Duodenal mucosa (tissue), 2 donors: ENCODE data around the gene OTOP2.

ENCODE experiments used
- H3K27ac ChIP-seq: one replicate; pipeline ENCODE4 v1.7.0; 2013; ENCODE audit warnings: low read depth, low read length
- H3K27me3 ChIP-seq, 2 donors: one replicate each; pipeline ENCODE4 v1.7.0; 2013; ENCODE audit warnings: low read length in 2 of 2, control low read depth in 1 of 2; ENCODE audit not compliant: insufficient read depth in 2 of 2, control insufficient read depth in 1 of 2
- H3K36me3 ChIP-seq, 2 donors: one replicate each; pipeline ENCODE4 v1.7.0; 2013; ENCODE audit warnings: low read length in 2 of 2, control low read depth in 1 of 2; ENCODE audit not compliant: insufficient read depth in 2 of 2, control insufficient read depth in 1 of 2
- H3K4me1 ChIP-seq, 2 donors: one replicate each; pipeline ENCODE4 v1.7.0; 2013; ENCODE audit warnings: low read length in 2 of 2, control low read depth in 1 of 2; ENCODE audit not compliant: insufficient read depth in 2 of 2, control insufficient read depth in 1 of 2
- H3K4me3 ChIP-seq, 2 donors: one replicate each; pipeline ENCODE4 v1.7.0; 2013; ENCODE audit warnings: low read length in 2 of 2, low read depth in 1 of 2
- H3K9ac ChIP-seq, 2 donors: one replicate each; pipeline ENCODE4 v1.7.0; 2013; ENCODE audit warnings: low read length in 2 of 2, low read depth in 1 of 2
- H3K9me3 ChIP-seq, 2 donors: one replicate each; pipeline ENCODE4 v1.7.0; 2013; ENCODE audit warnings: low read length in 2 of 2, control low read depth in 1 of 2; ENCODE audit not compliant: control insufficient read depth in 1 of 2

OTOP2 gene

DNA sequence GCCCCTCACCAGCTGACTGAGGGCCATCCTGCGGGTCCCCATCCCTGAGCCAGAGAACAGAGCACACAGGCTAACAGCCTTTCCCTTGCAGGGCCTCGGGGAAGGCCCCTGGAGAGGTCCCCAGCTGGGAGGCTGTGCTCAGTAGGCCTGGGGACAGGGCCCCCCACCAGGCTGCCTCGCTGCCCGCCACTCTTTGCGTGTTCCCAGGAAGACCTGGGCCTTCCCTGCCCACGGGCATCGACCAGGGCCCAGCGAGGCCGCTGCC is 47.7 kb downstream of the OTOP2 start:
- peaks cover 0 to 4% of the 10 kb centered on the region in 2 donors for H3K27me3 ChIP-seq
- H3K9ac ChIP-seq = peak overlapping the region; percentile 71 to 91
- no peaks in the 10 kb centered on the region for H3K36me3 ChIP-seq
- H3K4me3 ChIP-seq = peak overlapping the region; percentile 75 to 78
- peaks cover 29 to 54% of the 10 kb centered on the region in 2 donors for H3K4me1 ChIP-seq
- no peaks in the 10 kb centered on the region for H3K9me3 ChIP-seq
- peak overlapping the region; percentile 42 for H3K27ac ChIP-seq

DNA sequence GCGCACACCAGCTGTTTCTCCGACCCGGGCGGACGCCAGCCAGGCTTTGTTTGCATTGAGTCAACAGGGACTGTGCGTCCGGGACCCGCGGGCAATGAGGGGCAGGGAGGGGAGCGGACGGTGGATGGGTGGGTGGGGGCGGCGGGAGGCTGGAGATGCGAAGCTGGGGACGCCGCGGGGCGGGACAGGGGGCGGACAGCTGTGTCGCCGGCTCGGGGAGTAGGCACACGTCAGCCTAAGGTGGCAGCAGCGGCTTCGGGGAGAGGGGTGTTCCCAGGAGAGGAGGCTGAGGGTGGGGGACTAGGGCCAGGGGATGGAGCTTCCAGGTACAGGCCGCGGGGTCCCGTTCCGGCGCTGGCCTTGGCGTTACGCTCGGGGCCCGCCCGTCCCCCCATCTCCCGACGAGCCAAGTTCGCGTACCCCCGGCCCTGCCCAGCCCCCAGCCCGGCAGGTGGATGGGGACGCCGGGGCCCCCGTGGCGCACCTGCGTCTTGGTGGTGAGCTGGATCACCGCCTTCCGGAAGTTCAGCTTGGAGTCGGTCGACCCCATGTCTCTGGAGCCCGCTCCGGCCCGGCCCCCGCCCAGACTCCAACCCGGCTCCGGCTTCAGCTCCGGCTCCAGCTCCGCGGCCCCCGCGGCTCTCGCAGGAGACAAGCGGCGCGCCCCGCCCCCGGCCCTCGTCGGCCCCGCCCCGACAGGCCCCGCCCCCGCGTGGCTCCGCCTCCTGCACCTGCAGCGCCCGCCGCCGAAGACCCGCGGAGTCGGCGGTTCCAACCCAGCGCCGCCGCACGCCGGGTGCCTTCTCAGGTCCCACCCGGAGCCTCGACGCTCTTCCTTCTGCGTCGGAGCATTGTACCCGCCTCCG is 48.3 kb downstream of the OTOP2 start, which contains the start of gene HID1:
TSS of gene HID1 (minus strand) at position 653 of the 866 bp plus-strand sequence. CDS start at position 550, 103 bp downstream.
- H3K9me3 ChIP-seq = no peaks in the 10 kb centered on the region
- peaks cover 0 to 4% of the 10 kb centered on the region in 2 donors for H3K27me3 ChIP-seq
- H3K4me3 ChIP-seq = peak within 1 kb of the TSS; percentile 75 to 78
- H3K27ac ChIP-seq = peak within 1 kb of the TSS; percentile 85
- peak within 1 kb of the TSS; percentile 74 to 91 for H3K9ac ChIP-seq
- no peaks in the 10 kb centered on the region for H3K36me3 ChIP-seq
- H3K4me1 ChIP-seq = peaks cover 29 to 54% of the 10 kb centered on the region in 2 donors

DNA sequence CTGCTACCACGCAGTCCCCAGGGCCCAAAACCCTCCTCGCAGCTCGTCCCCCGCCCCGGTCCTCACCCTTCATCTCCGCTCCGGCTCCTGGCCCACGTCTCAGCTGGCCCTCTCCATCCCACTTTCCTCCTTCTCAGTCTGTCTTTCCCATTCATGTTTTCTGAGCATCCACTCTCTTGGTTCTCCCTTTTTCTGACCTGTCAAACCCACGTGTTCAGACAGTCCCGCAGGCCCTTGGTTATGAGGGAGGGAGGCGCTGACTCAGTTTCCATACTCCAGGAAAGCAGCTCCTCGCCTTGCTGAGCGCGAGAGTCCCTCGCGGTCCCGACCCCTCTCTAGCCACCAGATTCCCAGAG is 48.9 kb downstream of the OTOP2 start:
- Histone ChIP-seq H3K4me3 (peak overlapping the region; percentile 60 to 66), H3K9ac (peak overlapping the region; percentile 72 to 91), H3K9me3 (no peaks in the 10 kb centered on the region), H3K27ac (peak overlapping the region; percentile 85), H3K4me1 (peaks cover 29 to 54% of the 10 kb centered on the region in 2 donors), H3K36me3 (no peaks in the 10 kb centered on the region), H3K27me3 (peaks cover 0 to 4% of the 10 kb centered on the region in 2 donors)

DNA sequence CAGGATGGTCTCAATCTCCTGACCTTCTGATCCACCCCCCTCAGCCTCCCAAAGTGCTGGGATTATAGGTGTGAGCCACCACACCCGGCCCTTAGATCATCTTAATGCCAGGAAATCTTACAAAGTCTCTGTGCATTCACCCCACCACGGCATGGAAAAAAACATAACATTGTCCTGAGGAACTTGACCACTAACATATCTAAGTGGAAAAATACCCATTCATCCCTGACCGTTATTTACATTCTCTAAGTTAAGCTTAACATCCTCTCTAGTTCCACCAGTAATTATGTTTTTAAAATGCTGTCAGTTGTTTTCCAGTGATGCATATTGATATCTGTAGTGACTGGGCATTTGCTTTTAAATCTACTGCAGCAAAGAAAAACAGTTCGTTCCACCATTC is 51.9 kb downstream of the OTOP2 start:
- Histone ChIP-seq H3K27me3 (peaks cover 0 to 2% of the 10 kb centered on the region in 2 donors), H3K36me3 (no peaks in the 10 kb centered on the region), H3K9ac (no peak overlapping the region), H3K27ac (no peak overlapping the region), H3K9me3 (no peaks in the 10 kb centered on the region), H3K4me1 (peaks cover 11 to 30% of the 10 kb centered on the region in 2 donors), H3K4me3 (no peak overlapping the region)

DNA sequence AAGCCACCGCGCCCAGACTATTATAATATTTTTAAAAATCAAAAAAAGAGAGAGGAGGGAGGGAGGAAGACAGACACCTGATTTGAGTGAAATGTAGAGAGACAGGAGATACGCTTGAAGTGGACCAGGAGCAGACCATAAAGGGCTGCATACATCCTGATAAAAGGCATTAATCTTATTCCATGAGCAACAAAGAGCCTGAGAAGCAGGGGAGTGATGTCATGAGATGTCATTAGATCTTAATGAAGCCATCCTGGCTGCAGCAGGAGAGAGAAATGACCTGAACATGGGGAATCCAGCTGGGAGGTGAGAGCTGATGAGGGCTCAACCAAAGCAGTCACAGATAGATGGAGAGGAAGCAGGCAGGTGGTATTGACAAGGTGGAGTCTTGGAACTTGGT is 53.7 kb downstream of the OTOP2 start:
- Histone ChIP-seq H3K9ac (no peak overlapping the region), H3K4me3 (no peak overlapping the region), H3K27me3 (no peaks in the 10 kb centered on the region), H3K9me3 (no peaks in the 10 kb centered on the region), H3K36me3 (no peaks in the 10 kb centered on the region), H3K27ac (no peak overlapping the region), H3K4me1 (peaks cover 19 to 30% of the 10 kb centered on the region in 2 donors)

DNA sequence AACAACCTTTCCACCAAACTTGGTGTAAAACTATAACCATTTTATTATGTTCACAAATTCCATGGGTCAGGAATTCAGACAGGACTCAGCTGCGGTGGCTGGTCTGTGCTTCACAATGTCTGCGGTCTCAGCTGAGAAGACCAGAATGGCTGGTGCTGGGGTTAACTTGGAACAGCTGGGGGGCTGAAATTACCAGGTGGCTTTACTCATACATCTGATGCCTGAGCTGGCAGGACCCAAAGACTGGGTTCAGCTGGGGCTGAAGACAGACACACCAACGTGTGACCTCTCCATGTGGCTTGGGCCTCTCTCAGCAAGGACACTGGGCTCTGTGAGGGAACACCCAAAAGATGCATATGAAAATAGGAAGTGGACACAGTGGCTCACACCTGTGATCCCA is 54.2 kb downstream of the OTOP2 start:
- no peak overlapping the region for H3K4me3 ChIP-seq

DNA sequence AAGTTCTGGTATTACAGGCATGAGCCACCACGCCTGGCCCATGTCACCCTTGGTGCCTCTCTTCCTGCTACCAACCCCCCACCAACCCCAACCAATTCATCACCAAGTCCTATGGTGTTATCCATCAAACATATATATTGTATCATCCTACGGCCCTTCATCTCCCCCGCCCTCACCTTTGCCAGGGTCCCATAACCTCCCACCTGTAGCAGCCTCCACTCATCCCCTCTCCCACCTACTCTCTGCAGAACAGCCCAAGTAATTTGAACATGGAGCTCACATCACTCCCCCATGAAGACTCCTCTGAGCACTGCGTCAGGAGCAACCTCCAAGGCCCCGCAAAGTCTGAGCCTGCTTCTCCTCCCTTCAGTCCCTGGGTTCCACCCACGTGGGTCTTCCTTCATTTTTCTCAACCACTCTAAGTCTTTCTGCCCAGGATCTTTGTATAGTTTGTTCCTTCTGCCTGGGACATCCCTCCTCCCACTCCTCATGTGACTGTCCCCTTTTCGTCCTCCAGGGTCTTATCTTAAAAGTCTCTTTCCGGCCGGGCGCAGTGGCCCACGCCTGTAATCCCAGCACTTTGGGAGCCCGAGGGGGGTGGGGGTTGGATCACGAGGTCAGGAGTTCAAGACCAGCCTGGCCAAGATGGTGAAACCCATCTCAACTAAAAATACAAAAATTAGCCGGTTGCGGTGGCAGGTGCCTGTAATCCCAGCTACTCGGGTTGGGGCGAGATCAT is 55.5 kb downstream of the OTOP2 start:
- Histone ChIP-seq H3K27me3 (no peaks in the 10 kb centered on the region), H3K4me1 (peaks cover 17 to 21% of the 10 kb centered on the region in 2 donors)

More for the DNA sequence above, 54.2 kb downstream of the OTOP2 start:
- H3K27me3 ChIP-seq = no peaks in the 10 kb centered on the region
- H3K27ac ChIP-seq = no peak overlapping the region
- H3K9ac ChIP-seq = no peak overlapping the region
- no peaks in the 10 kb centered on the region for H3K36me3 ChIP-seq
- H3K4me1 ChIP-seq = peaks cover 15 to 26% of the 10 kb centered on the region in 2 donors
- no peaks in the 10 kb centered on the region for H3K9me3 ChIP-seq

DNA sequence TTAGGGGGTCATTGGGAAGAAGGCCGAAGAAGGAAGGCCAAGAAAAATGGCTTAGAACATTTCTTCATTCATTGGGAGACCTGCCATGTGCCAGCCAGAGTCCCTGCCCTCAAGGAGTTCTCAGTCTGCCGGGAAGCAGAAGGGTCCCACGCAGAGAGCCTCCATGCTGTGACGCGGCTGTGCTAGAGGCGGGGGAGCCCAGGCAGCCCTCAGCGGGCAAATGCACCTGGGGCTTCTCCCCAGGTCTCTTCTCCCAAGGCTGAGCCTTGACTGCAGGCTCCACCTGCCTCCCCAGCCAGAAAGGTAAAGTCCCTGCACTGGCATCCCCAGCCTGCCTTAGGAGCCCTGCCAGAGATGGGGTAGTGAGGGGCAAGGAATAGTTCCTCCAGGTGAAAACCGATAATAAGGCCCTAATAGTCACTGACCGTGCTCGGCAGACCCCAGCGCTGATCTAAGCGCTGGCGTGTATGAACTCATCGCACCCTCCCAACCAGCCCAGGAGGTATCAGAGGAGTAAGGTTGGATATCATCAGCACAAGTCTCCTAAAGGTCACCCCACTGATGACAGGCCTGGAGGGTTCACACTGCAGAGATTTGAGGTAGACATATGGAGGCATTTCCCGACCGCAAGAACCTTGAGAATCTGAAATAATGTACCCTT is 57.4 kb downstream of the OTOP2 start:
- H3K9ac ChIP-seq = peak overlapping the region; percentile 72 to 92

More for the DNA sequence above, 55.5 kb downstream of the OTOP2 start:
- Histone ChIP-seq H3K4me3 (no peak overlapping the region), H3K36me3 (no peaks in the 10 kb centered on the region), H3K9me3 (no peaks in the 10 kb centered on the region), H3K27ac (no peak overlapping the region), H3K9ac (no peak overlapping the region)

DNA sequence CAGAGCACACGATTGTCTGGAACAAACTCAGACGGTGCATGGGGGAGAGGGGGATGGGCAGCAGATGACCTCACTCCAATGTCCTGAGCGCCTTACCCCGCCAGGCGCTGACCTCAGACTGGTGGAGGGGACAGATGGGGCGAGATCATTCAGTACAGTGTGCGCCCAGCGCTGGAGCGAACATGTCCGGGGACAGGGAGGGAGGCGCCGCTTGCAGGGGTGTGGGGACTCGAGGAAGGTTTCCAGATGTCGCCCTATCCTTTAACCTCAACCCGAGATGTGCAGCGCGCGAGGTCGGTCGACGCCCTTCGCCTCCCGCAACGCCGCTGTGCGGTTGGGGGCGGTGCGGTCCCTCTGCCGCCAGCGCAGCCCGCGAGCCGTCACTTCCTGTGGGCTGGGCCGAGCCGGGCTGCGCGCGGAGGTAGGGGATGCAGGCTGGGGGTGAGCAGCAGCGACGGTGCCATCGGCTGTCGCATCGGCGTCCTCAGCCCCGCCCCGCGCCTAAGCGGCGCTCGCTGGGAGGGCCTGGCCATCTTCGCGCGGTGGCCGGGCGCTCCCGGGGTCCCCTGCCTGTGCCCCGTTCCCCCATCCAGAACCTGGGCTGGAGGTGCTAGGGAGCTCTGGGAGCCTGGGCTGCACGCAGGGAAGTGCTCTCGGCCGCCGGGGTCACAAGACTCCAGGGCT is 58.0 kb downstream of the OTOP2 start:
- peak overlapping the region; percentile 85 to 87 for H3K4me3 ChIP-seq
- peak overlapping the region; percentile 90 for H3K27ac ChIP-seq
- peak overlapping the region; percentile 72 to 92 for H3K9ac ChIP-seq
- H3K4me1 ChIP-seq = peaks cover 21 to 30% of the 10 kb centered on the region in 2 donors
- H3K9me3 ChIP-seq = no peaks in the 10 kb centered on the region
- H3K27me3 ChIP-seq = no peaks in the 10 kb centered on the region
- H3K36me3 ChIP-seq = no peaks in the 10 kb centered on the region

More for the DNA sequence above, 57.4 kb downstream of the OTOP2 start:
- Histone ChIP-seq H3K27me3 (no peaks in the 10 kb centered on the region), H3K4me1 (peaks cover 14 to 24% of the 10 kb centered on the region in 2 donors), H3K9me3 (no peaks in the 10 kb centered on the region), H3K27ac (peak overlapping the region; percentile 90), H3K36me3 (no peaks in the 10 kb centered on the region), H3K4me3 (peak overlapping the region; percentile 85 to 87)
